ENCODE results near the gene PTPN21. TPM values are rescaled to one million over a fixed set of nuclear protein-coding genes. Genes with fewer than 3 reads are reported as not detected.

Gene PTPN21
- total and polyA plus RNA-seq, 2 of the 13 experiments (the other 11 are each of a cell fraction or from before 2014, with no cell fraction given), result 2.0 to 3.7 TPM

DNA sequence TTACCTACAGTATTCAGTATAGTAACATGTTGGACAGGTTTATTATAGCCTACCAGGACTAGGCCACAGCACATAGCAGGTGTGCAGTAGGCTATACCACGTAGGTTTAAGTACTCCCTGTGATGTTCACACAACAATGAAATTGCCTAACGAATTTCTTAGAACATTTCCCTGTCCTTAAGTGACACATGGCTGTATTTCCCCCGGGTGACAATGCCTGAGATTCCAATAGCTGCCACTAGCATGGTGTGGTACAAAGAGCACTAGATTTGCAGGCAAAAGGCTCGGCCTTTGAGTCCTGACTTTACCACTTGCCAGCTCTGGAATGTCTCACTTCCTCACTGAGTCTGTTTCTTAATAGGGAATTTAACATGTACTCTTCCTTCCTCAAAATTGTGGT, 19.7 kb downstream of the PTPN21 start:
- peaks cover 19% of the 10 kb centered on the region for H3K4me1 ChIP-seq (ENCODE audit: insufficient read depth, low read length)
- 15% methylated on average over 4 of the region's 4 CpGs for WGBS (ENCODE audit: low lambda C conversion rate)
- no peaks in the 10 kb centered on the region for H3K9me3 ChIP-seq (ENCODE audit: low read length)
- ChIA-PET POLR2A (no interaction called here), CTCF (ENCODE audit: low intra/inter-chr PET ratio, low total read pairs) (no interaction called here)
- no peak overlapping the region for H3K9ac ChIP-seq (ENCODE audit: insufficient read depth, low read depth, low read length)
- H3K27me3 ChIP-seq (ENCODE audit: control insufficient read depth in 1 of 2, insufficient read depth in 2 of 2, low read length in 2 of 2), result no peaks in the 10 kb centered on the region; a peak in 1 of 5 replicates
- H3K4me3 ChIP-seq (replicated peaks in 1 of 3; ENCODE audit: insufficient read depth in 1 of 3, low read depth in 2 of 3, low read length in 3 of 3), result no peak overlapping the region; a peak in 1 of 6 replicates
- H3K79me2 ChIP-seq (ENCODE audit: insufficient read depth, low read length), result no peaks in the 10 kb centered on the region
- H3K36me3 ChIP-seq (replicated peaks in 1 of 2; ENCODE audit: control insufficient read depth in 1 of 2, insufficient read depth in 2 of 2, low read length in 2 of 2), result no peaks in the 10 kb centered on the region
- in situ Hi-C loops (cut with HindIII; ENCODE audit: extremely low pct_ligation_motif_present, low pct_unique_long_range_greater_than_20kb), result no loop called here
- no peaks in the 10 kb centered on the region for H4K20me1 ChIP-seq (ENCODE audit: insufficient read depth, low read length)
- peak; percentile 75 for DNase-seq (ENCODE audit: low spot score)
- FAIRE-seq, result peak; percentile 96
- H3K4me2 ChIP-seq (ENCODE audit: low read depth, low read length), result peak overlapping the region; percentile 38
- no TSS peak for BruUV-seq (replicated peaks)
- ATAC-seq, result peak; percentile 100
- intact Hi-C loops (cut with micrococcal nuclease; ENCODE audit: unreplicated experiment), result no loop called here
- no peak overlapping the region for H2AFZ ChIP-seq (ENCODE audit: low read length)
- H3K27ac ChIP-seq (ENCODE audit: extremely low read length, insufficient read depth, low read length), result peak overlapping the region; percentile 53
- TF ChIP-seq SMC3 (IDR thresholded peaks at IDR 0.05; ENCODE audit: low read length), result peak; percentile 39; the same call in 1 of the 2 replicates
- TF ChIP-seq RAD21 (CRISPR knock-in tag; IDR thresholded peaks at IDR 0.05), result 0 out of 2 replicates have a peak, but pooled peaks have one; percentile 29
- TF ChIP-seq ZNF720 (CRISPR knock-in tag; IDR thresholded peaks at IDR 0.05), result no peak
- TF ChIP-seq, protein P1, sequence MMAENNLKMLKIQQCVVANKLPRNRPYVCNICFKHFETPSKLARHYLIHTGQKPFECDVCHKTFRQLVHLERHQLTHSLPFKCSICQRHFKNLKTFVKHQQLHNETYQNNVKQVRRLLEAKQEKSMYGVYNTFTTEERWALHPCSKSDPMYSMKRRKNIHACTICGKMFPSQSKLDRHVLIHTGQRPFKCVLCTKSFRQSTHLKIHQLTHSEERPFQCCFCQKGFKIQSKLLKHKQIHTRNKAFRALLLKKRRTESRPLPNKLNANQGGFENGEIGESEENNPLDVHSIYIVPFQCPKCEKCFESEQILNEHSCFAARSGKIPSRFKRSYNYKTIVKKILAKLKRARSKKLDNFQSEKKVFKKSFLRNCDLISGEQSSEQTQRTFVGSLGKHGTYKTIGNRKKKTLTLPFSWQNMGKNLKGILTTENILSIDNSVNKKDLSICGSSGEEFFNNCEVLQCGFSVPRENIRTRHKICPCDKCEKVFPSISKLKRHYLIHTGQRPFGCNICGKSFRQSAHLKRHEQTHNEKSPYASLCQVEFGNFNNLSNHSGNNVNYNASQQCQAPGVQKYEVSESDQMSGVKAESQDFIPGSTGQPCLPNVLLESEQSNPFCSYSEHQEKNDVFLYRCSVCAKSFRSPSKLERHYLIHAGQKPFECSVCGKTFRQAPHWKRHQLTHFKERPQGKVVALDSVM (CRISPR knock-in tag; IDR thresholded peaks at IDR 0.05), result no peak
- no peak for TF ChIP-seq SRSF4 (IDR thresholded peaks at IDR 0.05; ENCODE audit: low read depth, low read length, poor library complexity, severe bottlenecking)
- TF ChIP-seq IRF2 (CRISPR knock-in tag; IDR thresholded peaks at IDR 0.05), result 0 out of 2 replicates have a peak, but pooled peaks have one; percentile 24
- TF ChIP-seq GPN1 (CRISPR knock-in tag; IDR thresholded peaks at IDR 0.05; ENCODE audit: borderline replicate concordance), result no peak
- TF ChIP-seq, protein P2, sequence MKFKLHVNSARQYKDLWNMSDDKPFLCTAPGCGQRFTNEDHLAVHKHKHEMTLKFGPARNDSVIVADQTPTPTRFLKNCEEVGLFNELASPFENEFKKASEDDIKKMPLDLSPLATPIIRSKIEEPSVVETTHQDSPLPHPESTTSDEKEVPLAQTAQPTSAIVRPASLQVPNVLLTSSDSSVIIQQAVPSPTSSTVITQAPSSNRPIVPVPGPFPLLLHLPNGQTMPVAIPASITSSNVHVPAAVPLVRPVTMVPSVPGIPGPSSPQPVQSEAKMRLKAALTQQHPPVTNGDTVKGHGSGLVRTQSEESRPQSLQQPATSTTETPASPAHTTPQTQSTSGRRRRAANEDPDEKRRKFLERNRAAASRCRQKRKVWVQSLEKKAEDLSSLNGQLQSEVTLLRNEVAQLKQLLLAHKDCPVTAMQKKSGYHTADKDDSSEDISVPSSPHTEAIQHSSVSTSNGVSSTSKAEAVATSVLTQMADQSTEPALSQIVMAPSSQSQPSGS (CRISPR knock-in tag; IDR thresholded peaks at IDR 0.05), result no peak
- TF ChIP-seq MLXIP (CRISPR knock-in tag; IDR thresholded peaks at IDR 0.05; ENCODE audit: borderline replicate concordance), result no peak
- peak in 1 of 2 experiments; percentile 37; a peak in 1 of 4 replicates for TF ChIP-seq EP300 (IDR thresholded peaks at IDR 0.05; ENCODE audit: low read depth in 2 of 2, low read length in 2 of 2)
- no peak for TF ChIP-seq EP300 (CRISPR knock-in tag; IDR thresholded peaks at IDR 0.05; ENCODE audit: borderline replicate concordance)
- peak; percentile 55; the same call in 1 of the 2 replicates for TF ChIP-seq SOX5 (CRISPR knock-in tag; IDR thresholded peaks at IDR 0.05; ENCODE audit: borderline replicate concordance)
- TF ChIP-seq TEAD3 (CRISPR knock-in tag; optimal IDR thresholded peaks at IDR 0.05; ENCODE audit: borderline replicate concordance), result peak; percentile 88
- TF ChIP-seq BCL6 (CRISPR knock-in tag; IDR thresholded peaks at IDR 0.05), result peak; percentile 36; the same call in 1 of the 2 replicates
- TF ChIP-seq, protein P3, sequence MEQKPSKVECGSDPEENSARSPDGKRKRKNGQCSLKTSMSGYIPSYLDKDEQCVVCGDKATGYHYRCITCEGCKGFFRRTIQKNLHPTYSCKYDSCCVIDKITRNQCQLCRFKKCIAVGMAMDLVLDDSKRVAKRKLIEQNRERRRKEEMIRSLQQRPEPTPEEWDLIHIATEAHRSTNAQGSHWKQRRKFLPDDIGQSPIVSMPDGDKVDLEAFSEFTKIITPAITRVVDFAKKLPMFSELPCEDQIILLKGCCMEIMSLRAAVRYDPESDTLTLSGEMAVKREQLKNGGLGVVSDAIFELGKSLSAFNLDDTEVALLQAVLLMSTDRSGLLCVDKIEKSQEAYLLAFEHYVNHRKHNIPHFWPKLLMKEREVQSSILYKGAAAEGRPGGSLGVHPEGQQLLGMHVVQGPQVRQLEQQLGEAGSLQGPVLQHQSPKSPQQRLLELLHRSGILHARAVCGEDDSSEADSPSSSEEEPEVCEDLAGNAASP (CRISPR knock-in tag; IDR thresholded peaks at IDR 0.05; ENCODE audit: borderline replicate concordance), result peak; percentile 93; the same call in 1 of the 2 replicates
- no peak for TF ChIP-seq MXD4 (CRISPR knock-in tag; IDR thresholded peaks at IDR 0.05)
- no peak for TF ChIP-seq ZNF670 (CRISPR knock-in tag; IDR thresholded peaks at IDR 0.05; ENCODE audit: borderline replicate concordance)
- 0 out of 2 replicates have a peak, but pooled peaks have one; percentile 24 for TF ChIP-seq GATAD2A (CRISPR knock-in tag; IDR thresholded peaks at IDR 0.05)
- peak; percentile 30; the same call in 1 of the 2 replicates for TF ChIP-seq CEBPG (CRISPR knock-in tag; IDR thresholded peaks at IDR 0.05)
